ENCODE data around the gene QPCTL. TPM values are rescaled to one million over a fixed set of nuclear protein-coding genes. Genes with fewer than 3 reads are reported as not detected.

Gene QPCTL
- total and polyA plus RNA-seq, 2 of the 4 experiments (the other 2 are of a cell fraction): 6.6 to 11.5 TPM

- CTCF ChIA-PET: interaction anchor here (0.6 to 2.1 kb wide), 10 partner anchors 11 to 252 kb away, joined by 3 to 10 read pairs (median 4); partner anchors contain the start of gene FBXO46
- 1% methylated on average over 14 of the region's 36 CpGs; no CpG with 5 or more reads in 1 of the 2 experiments for WGBS, 2 experiments (ENCODE audit: extremely low coverage in 2 of 2, insufficient read length in 1 of 2)
- peaks cover 16 to 42% of the 10 kb centered on the region in 2 experiments for H3K79me1 ChIP-seq (ENCODE audit: low read depth in 1 of 2, low read length in 2 of 2)
- H4K20me1 ChIP-seq (ENCODE audit: insufficient read depth, low read length): peaks cover 13% of the 10 kb centered on the region; the same call in 1 of the 2 replicates
- no peaks in the 10 kb centered on the region for H3K27me3 ChIP-seq (ENCODE audit: control insufficient read depth, insufficient read depth, low read length)
- dilution Hi-C loops (cut with HindIII; ENCODE audit: low sequenced_read_pairs, unreplicated experiment): no loop called here
- POLR2A ChIA-PET (ENCODE audit: unreplicated experiment): interaction anchor here (0.6 to 1.4 kb wide), 3 partner anchors 26 to 77 kb away, joined by 4 to 6 read pairs (median 6); partner anchors contain the start of gene SIX5
- peak; percentile 95 for DNase-seq
- H3K36me3 ChIP-seq (ENCODE audit: control insufficient read depth, insufficient read depth, low read length): peaks cover 21% of the 10 kb centered on the region
- H3K4me3 ChIP-seq (ENCODE audit: insufficient read depth, low read depth, low read length): peak within 1 kb of the TSS; percentile 89
- H3K4ac ChIP-seq (ENCODE audit: low read depth, low read length): peak within 1 kb of the TSS; percentile 64
- H3K9me3 ChIP-seq (ENCODE audit: control insufficient read depth, insufficient read depth, low read length): no peaks in the 10 kb centered on the region
- peak within 1 kb of the TSS; percentile 95 for H3K4me2 ChIP-seq (ENCODE audit: low read depth, low read length)
- no peak within 1 kb of the TSS for H2BK120ac ChIP-seq (ENCODE audit: low read depth, low read length)
- peak within 1 kb of the TSS; percentile 83 for H3K14ac ChIP-seq (replicated peaks; ENCODE audit: low read depth, low read length)
- H2BK20ac ChIP-seq (ENCODE audit: low read depth, low read length): no peak within 1 kb of the TSS
- H2BK15ac ChIP-seq (ENCODE audit: low read depth, low read length): no peak within 1 kb of the TSS
- intact Hi-C loops (cut with micrococcal nuclease): loop anchor here (2.0 to 5.0 kb wide), 2 partner anchors 77 to 184 kb away; partner anchors contain the start of genes SIX5 and VASP
- peak within 1 kb of the TSS; percentile 10 to 86 for H4K8ac ChIP-seq (ENCODE audit: low read depth in 2 of 2, low read length in 2 of 2)
- H3K9ac ChIP-seq (ENCODE audit: low read depth, low read length): peak within 1 kb of the TSS; percentile 89
- H3K9me1 ChIP-seq (ENCODE audit: insufficient read depth, low read length): peaks cover 4% of the 10 kb centered on the region; the same call in 1 of the 2 replicates
- peak; percentile 71 for ATAC-seq (ENCODE audit: low read depth)
- H3K18ac ChIP-seq (ENCODE audit: low read depth, low read length): peak within 1 kb of the TSS; percentile 30; the same call in 1 of the 2 replicates
- H3K27ac ChIP-seq (ENCODE audit: insufficient read depth, low read length): peak within 1 kb of the TSS; percentile 83
- H2BK5ac ChIP-seq (ENCODE audit: low read depth, low read length, poor library complexity, severe bottlenecking): peak within 1 kb of the TSS; percentile 66
- H4K5ac ChIP-seq (ENCODE audit: low read depth, low read length): peak within 1 kb of the TSS; percentile 74
- in situ Hi-C loops (cut with MboI; ENCODE audit: low sequenced_read_pairs): no loop called here
- peak within 1 kb of the TSS; percentile 85; the same call in 1 of the 2 replicates for H3K23ac ChIP-seq (ENCODE audit: low read depth, low read length)
- peak within 1 kb of the TSS; percentile 64 for H3K56ac ChIP-seq (ENCODE audit: extremely low read depth, insufficient read depth, low read length)
- H2AK5ac ChIP-seq (ENCODE audit: low read depth, low read length): peak within 1 kb of the TSS; percentile 66
- H2AFZ ChIP-seq (replicated peaks; ENCODE audit: low read length, poor library complexity): peak within 1 kb of the TSS; percentile 94
- H2AK9ac ChIP-seq (replicated peaks; ENCODE audit: low read depth, low read length, poor library complexity): peak within 1 kb of the TSS; percentile 92
- peaks cover 4% of the 10 kb centered on the region for H3K4me1 ChIP-seq (ENCODE audit: control insufficient read depth, insufficient read depth, low read length)
- TSS peak; percentile 57 for BruUV-seq (replicated peaks)
- H4K91ac ChIP-seq (ENCODE audit: insufficient read depth, low read depth, low read length): peak within 1 kb of the TSS; percentile 64
- no peak for TF ChIP-seq RFX5 (IDR thresholded peaks at IDR 0.05; ENCODE audit: low read depth, low read length)
- TF ChIP-seq, protein P1, sequence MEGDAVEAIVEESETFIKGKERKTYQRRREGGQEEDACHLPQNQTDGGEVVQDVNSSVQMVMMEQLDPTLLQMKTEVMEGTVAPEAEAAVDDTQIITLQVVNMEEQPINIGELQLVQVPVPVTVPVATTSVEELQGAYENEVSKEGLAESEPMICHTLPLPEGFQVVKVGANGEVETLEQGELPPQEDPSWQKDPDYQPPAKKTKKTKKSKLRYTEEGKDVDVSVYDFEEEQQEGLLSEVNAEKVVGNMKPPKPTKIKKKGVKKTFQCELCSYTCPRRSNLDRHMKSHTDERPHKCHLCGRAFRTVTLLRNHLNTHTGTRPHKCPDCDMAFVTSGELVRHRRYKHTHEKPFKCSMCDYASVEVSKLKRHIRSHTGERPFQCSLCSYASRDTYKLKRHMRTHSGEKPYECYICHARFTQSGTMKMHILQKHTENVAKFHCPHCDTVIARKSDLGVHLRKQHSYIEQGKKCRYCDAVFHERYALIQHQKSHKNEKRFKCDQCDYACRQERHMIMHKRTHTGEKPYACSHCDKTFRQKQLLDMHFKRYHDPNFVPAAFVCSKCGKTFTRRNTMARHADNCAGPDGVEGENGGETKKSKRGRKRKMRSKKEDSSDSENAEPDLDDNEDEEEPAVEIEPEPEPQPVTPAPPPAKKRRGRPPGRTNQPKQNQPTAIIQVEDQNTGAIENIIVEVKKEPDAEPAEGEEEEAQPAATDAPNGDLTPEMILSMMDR (conservative IDR thresholded peaks at IDR 0.05; ENCODE audit: low read depth, low read length): 0 out of 2 replicates have a peak, but pooled peaks have one; percentile 2
- TF ChIP-seq RCOR1 (IDR thresholded peaks at IDR 0.05; ENCODE audit: insufficient replicate concordance, low read length): no peak
- no peak for TF ChIP-seq FOS (IDR thresholded peaks at IDR 0.05; ENCODE audit: low read depth, low read length)
- no peak for TF ChIP-seq ELK1 (IDR thresholded peaks at IDR 0.05; ENCODE audit: borderline replicate concordance, low read depth, low read length)
- TF ChIP-seq NFE2L2 (IDR thresholded peaks at IDR 0.05; ENCODE audit: low read depth, low read length): no peak
- no peak; the same call in 1 of the 2 replicates for TF ChIP-seq MAZ (IDR thresholded peaks at IDR 0.05; ENCODE audit: borderline replicate concordance, low read depth, low read length)
- TF ChIP-seq RAD21 (IDR thresholded peaks at IDR 0.05; ENCODE audit: low read length): no peak
- TF ChIP-seq MAFK (IDR thresholded peaks at IDR 0.05; ENCODE audit: low read depth, low read length): no peak
- TF ChIP-seq, protein P2, sequence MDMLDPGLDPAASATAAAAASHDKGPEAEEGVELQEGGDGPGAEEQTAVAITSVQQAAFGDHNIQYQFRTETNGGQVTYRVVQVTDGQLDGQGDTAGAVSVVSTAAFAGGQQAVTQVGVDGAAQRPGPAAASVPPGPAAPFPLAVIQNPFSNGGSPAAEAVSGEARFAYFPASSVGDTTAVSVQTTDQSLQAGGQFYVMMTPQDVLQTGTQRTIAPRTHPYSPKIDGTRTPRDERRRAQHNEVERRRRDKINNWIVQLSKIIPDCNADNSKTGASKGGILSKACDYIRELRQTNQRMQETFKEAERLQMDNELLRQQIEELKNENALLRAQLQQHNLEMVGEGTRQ (IDR thresholded peaks at IDR 0.05; ENCODE audit: low read depth, low read length): peak; percentile 61; the same call in 1 of the 2 replicates
- TF ChIP-seq BHLHE40 (IDR thresholded peaks at IDR 0.05; ENCODE audit: low read depth, low read length): 0 out of 2 replicates have a peak, but pooled peaks have one; percentile 7
- TF ChIP-seq CEBPB (IDR thresholded peaks at IDR 0.05; ENCODE audit: low read depth, low read length): no peak
- peak; percentile 80; the same call in 1 of the 2 replicates for TF ChIP-seq MXI1 (IDR thresholded peaks at IDR 0.05; ENCODE audit: borderline replicate concordance, low read depth, low read length)
Measured at GRCh38 chr19:45691516-45692186, 815 bp upstream of the QPCTL start, which contains the start of gene SNRPD2. Gene SNRPD2 (minus strand): TSS chr19:45691953. CDS start chr19:45691888, 65 bp downstream.

All from IMR-90 (cell line).